Glomerular visceral epithelial cell (primary cell): ENCODE data around the gene CHODL.

Experiments
- DNase-seq: peaks from one replicate; pipeline ENCODE4 v3.0.0-alpha.2; 2016; ENCODE audit errors: extremely low spot score

The CHODL gene, protein sequence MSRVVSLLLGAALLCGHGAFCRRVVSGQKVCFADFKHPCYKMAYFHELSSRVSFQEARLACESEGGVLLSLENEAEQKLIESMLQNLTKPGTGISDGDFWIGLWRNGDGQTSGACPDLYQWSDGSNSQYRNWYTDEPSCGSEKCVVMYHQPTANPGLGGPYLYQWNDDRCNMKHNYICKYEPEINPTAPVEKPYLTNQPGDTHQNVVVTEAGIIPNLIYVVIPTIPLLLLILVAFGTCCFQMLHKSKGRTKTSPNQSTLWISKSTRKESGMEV

DNA sequence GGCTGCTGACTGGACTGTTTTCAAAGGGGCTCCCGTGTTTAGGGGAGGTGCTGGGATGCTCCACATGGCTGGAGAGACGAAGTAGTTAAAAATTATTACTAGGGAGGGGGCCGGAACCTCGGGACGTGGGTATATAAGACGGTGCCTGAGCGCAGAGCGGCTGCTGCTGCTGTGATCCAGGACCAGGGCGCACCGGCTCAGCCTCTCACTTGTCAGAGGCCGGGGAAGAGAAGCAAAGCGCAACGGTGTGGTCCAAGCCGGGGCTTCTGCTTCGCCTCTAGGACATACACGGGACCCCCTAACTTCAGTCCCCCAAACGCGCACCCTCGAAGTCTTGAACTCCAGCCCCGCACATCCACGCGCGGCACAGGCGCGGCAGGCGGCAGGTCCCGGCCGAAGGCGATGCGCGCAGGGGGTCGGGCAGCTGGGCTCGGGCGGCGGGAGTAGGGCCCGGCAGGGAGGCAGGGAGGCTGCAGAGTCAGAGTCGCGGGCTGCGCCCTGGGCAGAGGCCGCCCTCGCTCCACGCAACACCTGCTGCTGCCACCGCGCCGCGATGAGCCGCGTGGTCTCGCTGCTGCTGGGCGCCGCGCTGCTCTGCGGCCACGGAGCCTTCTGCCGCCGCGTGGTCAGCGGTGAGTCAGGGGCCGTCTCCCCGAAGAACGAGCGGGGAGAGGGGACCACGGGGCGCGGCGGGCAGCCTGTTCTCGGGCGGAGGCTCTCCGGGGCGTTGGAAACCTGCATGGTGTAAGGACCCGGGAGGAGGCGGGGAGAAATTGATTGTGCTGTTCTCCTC is at the start of gene CHODL:
Gene CHODL (plus strand): TSS at position 163 of the 793 bp plus-strand sequence. CDS start 391 bp downstream, at position 554.
- no peak for DNase-seq

DNA sequence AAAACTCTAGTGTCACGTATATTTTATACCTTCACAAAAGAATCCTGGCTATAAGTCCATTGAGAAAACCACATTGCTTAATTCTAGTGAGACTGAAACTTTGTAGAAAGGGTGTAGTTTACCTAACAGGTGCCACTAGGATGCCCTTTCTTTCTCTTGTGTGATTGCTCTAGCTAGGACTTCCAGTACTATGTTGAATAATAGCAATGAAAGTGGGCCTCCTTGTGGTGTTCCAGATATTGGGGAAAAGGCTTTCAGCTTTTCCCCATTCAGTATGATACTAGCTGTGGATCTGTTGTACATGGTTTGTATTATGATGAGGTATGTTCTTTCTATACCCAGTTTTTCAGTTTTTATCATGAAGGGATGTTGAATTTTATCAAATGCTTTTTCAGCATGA is 39.7 kb upstream of the CHODL start:
- DNase-seq = no peak

DNA sequence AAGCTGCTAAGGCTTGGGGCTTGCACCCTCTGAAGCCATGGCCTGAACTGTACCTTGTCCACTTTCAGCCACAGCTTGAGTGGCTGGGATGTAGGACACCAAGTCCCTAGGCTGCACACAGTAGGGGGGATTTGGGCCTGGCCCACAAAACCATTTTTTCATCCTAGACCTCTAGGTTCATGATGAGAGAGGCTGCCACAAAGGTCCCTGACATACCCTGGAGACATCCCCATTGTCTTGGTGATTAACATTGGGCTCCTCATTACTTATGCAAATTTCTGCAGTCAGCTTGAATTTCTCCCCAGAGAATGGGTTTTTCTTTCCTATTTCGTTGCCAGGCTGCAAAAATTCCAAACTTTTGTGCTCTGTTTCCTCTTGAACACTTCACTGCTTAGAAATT is 26.3 kb upstream of the CHODL start:
- no peak for DNase-seq

DNA sequence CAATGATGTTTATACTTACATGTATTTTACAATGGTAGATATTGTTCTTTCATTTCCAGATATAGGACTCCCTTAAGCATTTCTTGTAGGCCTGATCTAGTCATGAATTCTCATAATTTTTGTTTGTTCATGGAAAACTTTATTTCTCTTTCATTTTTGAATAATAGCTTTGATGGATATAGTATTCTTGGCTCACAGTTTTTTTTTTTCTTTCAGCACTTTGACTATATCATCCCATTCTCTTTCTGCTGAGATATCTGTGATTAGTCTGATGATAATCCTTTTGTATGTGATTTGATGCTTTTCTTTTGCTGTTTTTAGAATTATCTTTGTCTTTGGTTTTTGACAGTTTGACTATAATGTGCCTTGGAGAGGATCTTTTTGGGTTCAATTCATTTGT is 24.1 kb upstream of the CHODL start:
- DNase-seq = no peak

DNA sequence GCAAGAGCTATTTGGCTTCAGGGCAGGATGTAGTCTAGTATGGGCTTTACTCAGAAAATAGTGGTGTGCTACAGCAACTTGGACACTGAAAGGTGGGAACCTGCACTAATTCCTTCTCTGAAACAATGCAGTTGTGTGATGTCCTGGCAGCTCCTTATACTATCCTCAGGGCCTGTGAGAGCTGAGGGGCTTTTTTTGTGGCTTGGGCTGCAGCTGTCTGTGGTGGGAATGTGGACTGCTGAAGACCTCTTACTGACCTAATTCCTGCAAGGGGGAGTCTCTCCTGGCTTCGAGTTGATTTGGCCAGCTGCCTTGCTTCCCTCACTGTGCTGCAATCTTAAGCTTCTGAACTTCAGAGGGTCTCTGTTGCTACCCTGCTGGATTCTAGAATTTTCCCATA is 22.3 kb upstream of the CHODL start:
- no peak for DNase-seq

DNA sequence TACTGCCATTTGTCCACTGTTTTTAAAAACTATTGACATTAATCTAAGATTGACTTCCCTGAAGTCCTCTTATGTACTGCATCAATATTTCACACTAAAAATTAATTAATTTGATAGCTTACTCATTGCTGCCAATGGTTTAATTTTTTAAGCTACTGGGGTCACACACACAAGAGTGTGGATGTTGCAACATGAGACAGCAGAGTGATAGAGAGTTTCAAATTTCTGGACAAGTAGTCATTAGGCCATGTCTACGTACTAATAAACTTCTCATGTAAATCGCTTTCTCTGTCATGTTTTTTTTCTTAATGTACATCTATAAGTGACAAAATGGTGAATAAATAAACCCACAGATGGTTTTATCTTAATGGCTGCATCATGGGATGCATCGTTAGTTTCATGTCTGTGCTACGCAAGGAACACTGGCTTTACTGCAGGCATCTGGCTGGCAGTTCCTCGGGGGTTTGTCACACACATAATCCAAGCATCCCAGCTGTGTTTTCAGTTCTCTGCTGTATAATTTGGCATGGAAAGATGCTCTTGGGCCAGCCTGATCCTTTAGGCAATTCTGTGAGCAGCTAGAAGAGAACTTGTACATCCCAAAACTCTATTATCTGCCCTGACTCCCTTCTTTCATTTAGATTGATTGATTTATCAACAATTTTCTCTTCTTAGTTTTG is 16.4 kb upstream of the CHODL start:
- DNase-seq = no peak

DNA sequence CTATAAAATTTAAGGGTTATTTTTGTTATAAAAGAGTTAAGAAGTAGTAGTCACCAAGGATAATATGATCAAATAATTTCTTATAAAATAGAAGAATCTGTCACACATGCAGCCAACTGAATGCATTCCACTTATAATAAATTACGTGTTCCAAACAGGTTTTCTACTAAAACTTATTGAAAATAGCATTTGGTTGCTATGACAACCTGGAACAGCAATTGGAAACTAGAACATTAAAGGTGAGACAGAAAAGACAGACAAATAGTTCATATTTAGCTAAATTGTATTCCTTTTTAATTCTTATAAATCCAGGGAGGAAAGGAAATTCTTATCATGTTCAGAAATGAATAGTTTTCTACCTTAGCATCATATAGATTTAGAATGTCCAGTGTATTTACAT is 9.1 kb upstream of the CHODL start:
- DNase-seq = no peak

DNA sequence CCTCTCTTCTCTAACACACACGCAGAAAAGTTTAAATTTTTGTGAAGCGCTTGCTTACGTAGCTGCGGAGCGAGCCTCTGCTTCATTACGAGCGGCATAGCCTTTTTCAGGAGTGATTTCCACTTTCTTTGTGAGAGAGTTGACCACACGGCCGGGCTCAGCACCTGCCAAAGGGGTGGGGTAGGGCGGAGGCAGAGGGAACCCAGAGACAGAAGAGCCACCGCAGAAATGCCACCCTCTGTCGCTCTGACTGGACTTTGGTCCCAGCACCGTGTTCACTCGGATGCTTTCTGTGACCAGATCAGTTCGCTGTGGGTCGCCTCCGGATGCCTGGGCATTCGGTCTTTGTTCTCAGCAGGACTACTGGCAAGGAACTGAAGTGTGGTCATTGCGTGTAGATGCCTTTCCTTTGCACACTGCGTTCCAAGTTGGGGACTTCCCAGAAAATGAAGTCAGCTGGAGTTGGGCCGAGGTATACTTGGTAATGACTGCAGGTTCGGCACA is 883 bp downstream of the CHODL start:
- DNase-seq = no peak

DNA sequence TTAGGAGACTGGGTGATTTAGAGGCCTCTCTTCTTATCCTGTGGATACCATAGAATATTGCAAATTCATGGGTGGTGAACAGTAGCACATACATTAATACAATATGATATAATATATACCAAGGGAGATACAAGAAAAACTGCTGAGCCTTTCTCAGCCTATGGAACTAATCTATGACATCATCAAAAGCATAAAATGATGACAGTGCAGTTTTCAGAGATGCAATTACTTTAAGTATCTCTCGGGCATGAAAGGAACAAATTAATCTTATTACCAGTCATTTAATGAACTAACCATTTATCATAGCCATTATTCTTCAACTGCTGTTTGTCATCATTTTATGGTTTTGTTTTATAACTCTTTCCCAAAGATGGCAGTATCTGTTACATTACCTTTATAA is 3.5 kb downstream of the CHODL start:
- no peak for DNase-seq

DNA sequence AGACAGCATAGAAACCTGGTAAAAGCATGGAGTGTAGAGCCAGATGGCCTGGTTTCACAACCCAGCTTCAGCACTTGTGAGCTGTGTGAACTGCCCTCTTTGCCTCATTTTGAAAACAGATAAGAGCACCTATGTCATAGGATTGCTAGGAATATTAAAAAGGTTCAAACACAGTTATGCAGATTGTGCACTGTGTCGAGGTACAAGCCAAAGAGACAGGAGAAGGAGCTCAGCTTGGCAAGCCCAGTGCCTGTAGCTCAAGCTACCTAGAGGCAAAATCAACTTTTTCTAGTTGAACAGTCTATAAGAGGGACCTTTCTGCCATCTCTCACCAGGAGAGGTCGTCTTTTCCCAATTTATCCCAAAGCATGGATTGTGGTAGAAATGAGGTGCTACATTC is 5.0 kb downstream of the CHODL start:
- DNase-seq = no peak

DNA sequence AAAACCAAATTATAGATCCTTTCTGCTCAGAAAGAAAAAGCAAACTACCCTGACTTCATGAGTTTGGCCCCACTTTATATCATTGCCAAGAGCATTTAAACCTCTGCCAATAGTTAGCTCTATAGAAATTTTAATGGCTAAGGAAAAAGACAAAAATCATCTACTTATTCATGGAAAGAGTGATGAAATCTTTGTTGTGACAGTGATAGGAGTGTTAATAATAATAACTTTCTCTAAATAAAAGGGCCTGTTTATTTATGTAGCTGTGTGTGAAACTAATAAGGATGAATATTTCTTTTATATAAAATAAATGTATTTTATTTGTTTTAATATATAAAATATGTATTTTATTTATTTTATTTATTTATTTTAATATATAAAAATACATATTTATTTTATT is 6.4 kb downstream of the CHODL start:
- DNase-seq = no peak

DNA sequence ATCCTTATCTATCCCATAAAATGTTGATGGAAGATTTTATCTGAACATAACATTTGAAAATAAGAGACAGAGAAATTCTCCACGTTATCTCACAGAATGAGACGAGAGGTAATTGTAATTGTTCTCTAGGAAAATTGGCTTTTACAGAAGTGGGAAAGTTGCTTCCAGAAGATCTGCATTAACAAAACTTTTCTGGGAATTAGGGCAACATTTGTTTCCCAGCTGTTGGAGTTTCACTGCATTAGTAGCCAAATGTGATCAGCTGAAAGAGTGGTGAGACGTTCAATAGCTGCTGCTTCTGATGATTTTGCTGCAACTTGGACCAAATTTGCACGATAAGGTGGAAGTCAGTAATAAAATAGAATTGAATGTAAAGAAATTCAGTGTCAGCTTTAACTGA is 7.6 kb downstream of the CHODL start:
- DNase-seq = no peak

DNA sequence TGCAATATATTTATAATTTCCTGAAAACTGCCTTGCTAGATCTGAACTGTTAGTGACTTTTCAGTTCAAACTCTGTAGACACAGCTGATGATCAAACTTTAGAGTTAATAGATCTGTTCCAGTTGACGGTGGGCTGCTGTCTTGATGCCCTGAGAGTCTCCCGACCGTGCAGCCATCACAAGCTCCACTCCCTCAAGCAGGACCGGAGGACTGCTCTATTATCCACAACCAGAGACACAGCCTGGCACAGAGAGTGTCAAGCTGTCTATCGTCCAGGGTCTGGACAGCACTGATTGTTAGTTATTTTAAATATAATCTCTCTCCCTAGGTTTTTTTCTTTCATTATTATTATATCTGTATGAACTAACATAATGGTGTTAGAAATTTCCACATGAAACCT is 8.0 kb downstream of the CHODL start:
- no peak for DNase-seq

DNA sequence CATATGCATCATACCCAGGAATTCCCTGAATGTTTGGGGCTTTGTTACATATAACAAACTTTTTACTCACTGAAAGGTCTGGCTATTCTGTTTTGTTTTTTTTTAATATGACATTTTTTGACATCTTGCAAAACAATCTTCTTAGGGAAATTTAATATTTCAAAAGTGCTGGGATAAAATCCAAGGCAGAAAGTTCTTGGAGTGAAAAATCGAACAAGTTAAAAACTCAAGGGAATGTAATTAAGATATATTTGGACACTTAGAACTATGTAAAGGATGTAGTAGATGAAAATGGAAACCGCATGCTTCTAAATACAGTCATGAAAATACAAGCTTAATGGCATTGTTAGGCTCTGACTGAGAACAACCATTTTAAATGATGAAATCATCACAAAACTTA is 8.6 kb downstream of the CHODL start:
- no peak for DNase-seq

DNA sequence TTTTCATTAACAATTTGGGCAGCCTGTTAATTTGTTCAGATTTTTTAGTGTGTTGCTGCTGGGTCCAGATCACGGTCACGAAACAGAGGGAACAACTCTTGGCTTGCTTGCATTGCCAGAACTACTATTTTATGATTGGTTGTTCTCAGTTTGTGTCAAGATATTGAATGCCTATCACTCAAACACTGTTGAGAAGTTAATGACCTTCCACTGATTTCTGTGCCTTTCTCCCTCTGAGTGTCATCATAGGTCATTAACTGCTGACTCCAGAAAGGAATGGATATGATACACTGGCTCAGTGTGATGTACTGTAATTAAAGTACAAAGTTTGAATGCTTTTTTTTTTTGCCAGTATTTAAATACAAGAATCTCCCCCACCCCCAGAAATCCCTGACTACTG is 9.2 kb downstream of the CHODL start:
- no peak for DNase-seq

DNA sequence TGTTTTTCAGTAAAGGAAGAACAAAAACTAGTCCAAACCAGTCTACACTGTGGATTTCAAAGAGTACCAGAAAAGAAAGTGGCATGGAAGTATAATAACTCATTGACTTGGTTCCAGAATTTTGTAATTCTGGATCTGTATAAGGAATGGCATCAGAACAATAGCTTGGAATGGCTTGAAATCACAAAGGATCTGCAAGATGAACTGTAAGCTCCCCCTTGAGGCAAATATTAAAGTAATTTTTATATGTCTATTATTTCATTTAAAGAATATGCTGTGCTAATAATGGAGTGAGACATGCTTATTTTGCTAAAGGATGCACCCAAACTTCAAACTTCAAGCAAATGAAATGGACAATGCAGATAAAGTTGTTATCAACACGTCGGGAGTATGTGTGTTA is 21.3 kb downstream of the CHODL start:
- no peak for DNase-seq

DNA sequence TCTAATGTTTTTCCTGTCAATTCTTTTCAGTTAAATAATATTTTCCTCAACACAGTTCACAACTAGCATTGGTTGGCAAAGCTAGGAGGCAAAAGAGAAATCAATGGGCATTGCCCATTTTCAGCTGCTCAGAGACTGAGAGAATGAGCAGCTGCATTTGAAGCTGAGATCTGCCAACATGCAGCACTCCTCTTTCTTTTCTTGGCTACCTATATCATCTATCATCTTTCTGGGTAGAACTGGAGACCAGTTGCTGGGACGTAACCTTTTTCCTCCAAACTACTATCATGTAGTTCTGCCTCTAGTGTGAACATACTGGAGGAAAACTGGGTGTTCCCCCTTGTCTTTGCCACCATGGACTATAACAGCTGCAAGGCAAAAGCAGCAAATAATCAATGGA is 22.9 kb downstream of the CHODL start:
- DNase-seq = no peak

DNA sequence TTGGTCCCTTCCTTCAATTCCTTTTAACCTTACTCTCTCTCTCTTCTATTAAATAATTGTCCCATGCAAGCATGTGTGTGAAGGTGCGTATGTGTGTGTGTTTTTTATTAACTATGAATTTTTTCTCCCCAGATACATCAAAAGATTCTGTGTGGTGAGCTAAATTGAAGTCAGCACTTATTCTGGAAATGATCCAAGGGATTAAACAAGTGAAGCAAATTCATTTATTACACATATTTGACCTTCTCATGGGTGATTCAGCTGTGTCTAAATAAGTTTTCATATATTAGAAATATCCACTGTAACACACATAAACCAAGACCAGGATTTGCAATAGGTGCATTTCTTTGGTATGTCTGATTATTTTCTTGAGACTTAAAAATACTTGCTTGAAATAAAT is 24.3 kb downstream of the CHODL start:
- DNase-seq = no peak

DNA sequence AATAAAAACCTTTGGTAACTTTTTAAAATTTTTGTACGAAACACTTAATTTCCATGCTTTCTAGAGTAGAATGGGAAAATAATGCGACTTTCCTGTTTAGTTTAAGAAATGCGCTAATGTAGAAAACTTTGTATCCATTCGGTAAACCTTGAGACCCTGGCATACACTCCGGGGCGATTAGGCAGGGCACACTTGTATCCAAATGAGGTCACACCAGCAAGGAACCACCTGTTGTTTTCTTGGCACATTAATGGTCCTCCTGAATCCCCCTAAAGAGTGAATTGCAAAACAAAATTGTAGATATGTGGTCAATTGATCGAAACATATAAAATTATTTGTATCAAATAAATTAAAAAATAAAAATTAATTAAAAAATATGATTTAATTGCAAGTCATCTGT is 25.2 kb downstream of the CHODL start:
- no peak for DNase-seq

DNA sequence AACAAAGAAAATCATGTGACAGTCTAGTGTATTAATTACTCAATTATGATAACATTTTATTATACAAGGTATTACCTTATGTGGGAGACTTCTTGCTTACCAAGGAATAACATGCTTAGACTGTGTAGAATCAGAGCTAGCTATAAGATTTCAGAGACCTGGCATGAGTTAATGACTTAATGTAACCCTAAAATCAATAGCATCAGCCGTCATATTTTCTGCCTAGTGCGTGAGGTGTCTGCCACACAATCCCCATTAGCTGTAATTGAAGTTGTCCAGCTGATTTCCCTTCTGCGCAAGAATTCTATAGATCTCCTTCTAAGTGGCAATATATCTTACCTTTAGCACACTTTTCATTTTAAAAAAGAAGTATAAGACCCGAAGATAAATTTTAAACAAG is 28.8 kb downstream of the CHODL start:
- DNase-seq = no peak

DNA sequence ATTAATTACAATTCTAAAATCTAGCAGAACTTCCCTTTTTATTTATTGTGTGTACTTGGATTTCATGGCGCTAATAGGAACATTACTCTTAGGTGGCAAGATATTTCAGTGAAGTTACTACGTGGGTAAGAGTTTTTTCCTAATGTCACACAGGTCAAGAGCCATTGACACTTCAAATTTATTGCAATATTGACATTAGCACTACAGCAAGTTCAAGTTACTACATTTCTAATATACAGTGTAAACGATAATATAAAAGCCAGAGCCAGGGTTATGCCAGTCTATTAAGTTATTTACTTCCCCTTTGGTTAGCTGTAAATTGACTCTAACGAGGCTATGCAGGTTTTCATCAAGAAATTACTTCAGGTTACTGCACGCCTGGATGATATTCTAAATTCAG is 29.7 kb downstream of the CHODL start:
- no peak for DNase-seq

DNA sequence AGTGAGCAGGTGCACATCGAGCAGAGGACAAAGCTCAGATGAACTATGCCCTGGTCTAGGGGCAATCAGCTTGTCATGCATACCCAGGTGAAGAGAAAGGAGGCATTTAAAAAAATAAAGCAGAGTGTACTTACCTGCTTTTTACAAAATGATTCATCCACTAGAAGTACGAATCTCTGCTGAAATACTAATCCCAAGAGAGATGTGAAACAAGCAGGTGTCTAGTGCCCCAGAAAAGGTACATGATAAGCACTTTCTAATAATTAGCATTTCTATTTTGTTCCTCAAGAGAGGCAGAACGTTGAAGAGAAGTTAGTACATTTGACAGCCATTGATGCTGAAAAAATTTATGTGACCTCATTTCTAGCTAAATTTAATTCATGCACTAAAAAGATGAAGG is 31.1 kb downstream of the CHODL start:
- no peak for DNase-seq

DNA sequence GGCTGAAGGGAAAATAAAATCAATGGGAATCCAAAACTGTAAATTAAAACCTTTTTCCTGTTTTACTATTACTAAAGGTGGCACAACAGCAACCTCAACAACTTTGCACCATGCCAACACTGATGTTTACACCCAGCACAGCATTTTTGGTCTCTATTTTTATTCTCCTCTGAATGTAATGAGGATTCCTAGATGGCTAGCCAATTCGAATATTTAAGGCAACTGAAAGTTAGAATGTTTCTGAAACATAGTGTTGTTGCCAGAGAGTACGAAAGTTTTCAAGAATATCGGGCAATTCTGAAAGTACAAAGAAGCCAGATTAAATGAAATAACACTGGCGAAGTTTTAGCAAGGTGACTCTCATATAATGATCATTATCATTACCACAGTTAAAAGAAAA is 40.7 kb downstream of the CHODL start:
- DNase-seq = no peak
